HCT116 (cell line): ENCODE results near the gene LRIT2. TPM values are rescaled to one million over a fixed set of nuclear protein-coding genes. Genes with fewer than 3 reads are reported as not detected.

ENCODE experiments used
- ATAC-seq: fragments of 200-7000 bp; cut with Tn5 transposase; 2 replicates; pipeline ENCODE4 v1.9.1; 2020; ENCODE audit warnings: mild to moderate bottlenecking, moderate library complexity
- BruUV-seq: library from RNA; stranded (reverse); fragments of 400-500 nt; replicated peaks from 2 replicates; lab custom pipeline; 2021; lab: Mats Ljungman, UMichigan
- CTCF ChIA-PET: fragments of 300-600 bp; sonication (Branson Sonifier 250); formaldehyde crosslinking; loops from one replicate; lab custom pipeline; 2021; ENCODE audit warnings: antibody characterized with exemption; lab: Charles Lee
- POLR2A ChIA-PET: fragments of 300-600, 350-600 bp; sonication (Branson Sonifier 250); formaldehyde crosslinking; loops from one replicate; lab custom pipeline; 2021; ENCODE audit warnings: antibody characterized with exemption; lab: Charles Lee
- RAD21 ChIA-PET, 2 experiments: fragments of 300-600 bp; sonication (Branson Sonifier 250); formaldehyde crosslinking; loops; one replicate each; lab custom pipeline; 2023; ENCODE audit warnings: low total read pairs in 2 of 2; ENCODE audit not compliant: uncharacterized antibody in 2 of 2, unreplicated experiment in 2 of 2, low non-redundant PET in 1 of 2; lab: Charles Lee
- DNase-seq: peaks from one replicate; pipeline ENCODE4 v3.0.0-alpha.2; 2010; ENCODE audit warnings: low read depth, low spot score
- H2AFZ ChIP-seq: fragments of 200-600 bp; shearing (Covaris generic), sonication (generic); 2 replicates; pipeline ENCODE4 v1.6.1; 2017; ENCODE audit warnings: low read depth, mixed run types, mixed read lengths, antibody characterized with exemption, low read length; ENCODE audit not compliant: poor library complexity, severe bottlenecking
- H3K27ac ChIP-seq: 2 replicates; pipeline ENCODE4 v1.5.1; 2012; ENCODE audit warnings: low read depth, low read length
- H3K27me3 ChIP-seq: fragments of 200-600 bp; sonication (generic); 2 replicates; pipeline ENCODE4 v1.6.1; 2016; ENCODE audit warnings: mixed run types, low read length, mixed read lengths; ENCODE audit not compliant: insufficient read depth
- H3K36me3 ChIP-seq, 2 experiments: fragments of 200-500 bp in 1 of 2; fragments of 200-600 bp in 1 of 2; sonication (Bioruptor generic) in 1 of 2; sonication (generic) in 1 of 2; 2 replicates each; pipeline versions ENCODE4 v1.5.1 to v1.6.1; 2014 to 2016; ENCODE audit warnings: low read length in 2 of 2, inconsistent platforms in 1 of 2, mixed read lengths in 1 of 2, mixed run types in 1 of 2; ENCODE audit not compliant: insufficient read depth in 2 of 2, control insufficient read depth in 1 of 2
- H3K4me1 ChIP-seq, 2 experiments: fragments of 200-600 bp in 1 of 2; sonication (generic) in 1 of 2; 2 replicates each; pipeline versions ENCODE4 v1.5.1 to v1.6.1; 2012 to 2017; ENCODE audit warnings: low read length in 2 of 2, inconsistent platforms in 1 of 2, mild to moderate bottlenecking in 1 of 2, mixed read lengths in 1 of 2, mixed run types in 1 of 2, moderate library complexity in 1 of 2; ENCODE audit not compliant: insufficient read depth in 2 of 2, control insufficient read depth in 1 of 2
- H3K4me2 ChIP-seq: fragments of 200-600 bp; sonication (generic); 2 replicates; pipeline ENCODE4 v1.6.1; 2017; ENCODE audit warnings: mixed run types, low read length, mixed read lengths
- H3K4me3 ChIP-seq, 2 experiments: fragments of 200-600 bp in 1 of 2; sonication (generic) in 1 of 2; replicated peaks in 1 of 2; 2 replicates each; pipeline ENCODE4 v1.5.1; 2011 to 2016; ENCODE audit warnings: low read length in 2 of 2, control low read depth in 1 of 2, low read depth in 1 of 2, mild to moderate bottlenecking in 1 of 2, mixed read lengths in 1 of 2, mixed run types in 1 of 2
- H3K79me2 ChIP-seq: fragments of 200-600 bp; sonication (generic); 2 replicates; pipeline ENCODE4 v1.6.1; 2017; ENCODE audit warnings: mild to moderate bottlenecking, mixed run types, low read length, moderate library complexity, mixed read lengths; ENCODE audit not compliant: insufficient read depth
- H3K9ac ChIP-seq: fragments of 200-600 bp; sonication (generic); 2 replicates; pipeline ENCODE4 v1.6.1; 2016; ENCODE audit warnings: low read length, mixed read lengths
- H3K9me2 ChIP-seq: fragments of 200-600 bp; sonication (generic), shearing (Covaris generic); 2 replicates; pipeline ENCODE4 v1.6.1; 2017; ENCODE audit warnings: mixed run types, mild to moderate bottlenecking, moderate library complexity; ENCODE audit not compliant: insufficient read depth
- H3K9me3 ChIP-seq, 2 experiments: fragments of 200-500 bp in 1 of 2; fragments of 200-600 bp in 1 of 2; sonication (Bioruptor generic) in 1 of 2; sonication (generic) in 1 of 2; 2 replicates each; pipeline ENCODE4 v1.6.1; 2014 to 2017; ENCODE audit warnings: low read length in 2 of 2, mixed read lengths in 2 of 2, inconsistent platforms in 1 of 2, low read depth in 1 of 2, mild to moderate bottlenecking in 1 of 2, mixed run types in 1 of 2, moderate library complexity in 1 of 2; ENCODE audit not compliant: control insufficient read depth in 1 of 2, insufficient read depth in 1 of 2
- H4K20me1 ChIP-seq: fragments of 200-600 bp; sonication (generic), shearing (Covaris generic); 2 replicates; pipeline ENCODE4 v1.6.1; 2017; ENCODE audit warnings: mixed run types, mild to moderate bottlenecking, moderate library complexity; ENCODE audit not compliant: insufficient read depth
- CTCF ChIP-seq, 3 experiments: fragments of 200-600 bp in 1 of 3; sonication (generic) in 1 of 3; IDR thresholded peaks in 2 of 3; conservative IDR thresholded peaks in 1 of 3; 2 replicates each; pipeline ENCODE4 v1.5.1; 2012 to 2017; ENCODE audit warnings: low read depth in 2 of 3, low read length in 2 of 3, antibody characterized with exemption in 1 of 3, borderline replicate concordance in 1 of 3, control low read depth in 1 of 3, mild to moderate bottlenecking in 1 of 3, mixed read lengths in 1 of 3, mixed run types in 1 of 3, moderate library complexity in 1 of 3; ENCODE audit not compliant: insufficient read depth in 1 of 3
- EGR1 ChIP-seq: IDR thresholded peaks from 2 replicates; pipeline ENCODE4 v1.6.1; 2012; ENCODE audit warnings: low read depth
- ELF1 ChIP-seq: IDR thresholded peaks from 2 replicates; pipeline ENCODE4 v1.6.1; 2012; ENCODE audit warnings: low read depth, borderline replicate concordance
- EZH2 ChIP-seq: fragments of 200-600 bp; sonication (generic); IDR thresholded peaks from 2 replicates; pipeline ENCODE4 v1.6.1; 2017; ENCODE audit warnings: antibody characterized with exemption, mixed run types
- EZH2phosphoT487 ChIP-seq: fragments of 200-600 bp; IDR thresholded peaks from 2 replicates; pipeline ENCODE4 v1.6.1; 2018; ENCODE audit warnings: antibody characterized with exemption, borderline replicate concordance
- JUND ChIP-seq: IDR thresholded peaks from 2 replicates; pipeline ENCODE4 v1.6.1; 2012
- MAX ChIP-seq: IDR thresholded peaks from 2 replicates; pipeline ENCODE4 v1.6.1; 2012
- POLR2A ChIP-seq: IDR thresholded peaks from 2 replicates; pipeline ENCODE4 v1.7.0; 2011; ENCODE audit warnings: borderline replicate concordance; ENCODE audit not compliant: insufficient read depth, insufficient read length; ENCODE audit errors: extremely low read depth
- POLR2AphosphoS5 ChIP-seq: IDR thresholded peaks from 2 replicates; pipeline ENCODE4 v1.6.1; 2011; ENCODE audit warnings: mild to moderate bottlenecking, low read depth, low read length, moderate library complexity
- RAD21 ChIP-seq: IDR thresholded peaks from 2 replicates; pipeline ENCODE4 v1.6.1; 2012; ENCODE audit warnings: low read depth, mild to moderate bottlenecking
- REST ChIP-seq: IDR thresholded peaks from 2 replicates; pipeline ENCODE4 v1.6.1; 2012; ENCODE audit warnings: low read depth
- SIN3A ChIP-seq: IDR thresholded peaks from 2 replicates; pipeline ENCODE4 v1.6.1; 2012; ENCODE audit warnings: low read depth
- SP1 ChIP-seq: IDR thresholded peaks from 2 replicates; pipeline ENCODE4 v1.6.1; 2012; ENCODE audit warnings: low read depth
- SRF ChIP-seq: IDR thresholded peaks from 2 replicates; pipeline ENCODE4 v1.6.1; 2012; ENCODE audit warnings: low read depth
- TCF7L2 ChIP-seq: IDR thresholded peaks from 2 replicates; pipeline ENCODE4 v1.7.0; 2011; ENCODE audit warnings: borderline replicate concordance, inconsistent platforms; ENCODE audit not compliant: insufficient read depth, insufficient read length; ENCODE audit errors: extremely low read depth
- YY1 ChIP-seq: IDR thresholded peaks from 2 replicates; pipeline ENCODE4 v1.6.1; 2011; ENCODE audit warnings: low read length, low read depth, moderate library complexity, mild to moderate bottlenecking; ENCODE audit not compliant: insufficient replicate concordance; ENCODE audit errors: extremely low read depth
- ZBTB33 ChIP-seq: IDR thresholded peaks from 2 replicates; pipeline ENCODE4 v1.6.1; 2011; ENCODE audit warnings: mild to moderate bottlenecking, low read length, moderate library complexity; ENCODE audit not compliant: insufficient replicate concordance; ENCODE audit errors: extremely low read depth
- ZFX ChIP-seq: fragments of 450-650 bp; IDR thresholded peaks from 2 replicates; pipeline ENCODE4 v1.6.1; 2017
- ZNF274 ChIP-seq: fragments of 200-500 bp; sonication (Bioruptor generic); IDR thresholded peaks from 2 replicates; pipeline ENCODE4 v1.6.1; 2014; ENCODE audit warnings: mild to moderate bottlenecking, low read depth, low read length, inconsistent platforms
- intact Hi-C: fragments of 100-400 bp; cut with micrococcal nuclease; formaldehyde crosslinking; loops from 2 replicates; pipeline ENCODE4 v1.10.0; 2022
- total RNA-seq: library from RNA; stranded (reverse); gene quantifications from one replicate; pipeline ENCODE4 v1.2.1, GENCODE V29; 2021; ENCODE audit not compliant: unreplicated experiment

The LRIT2 gene
- total RNA-seq, 1 experiment from 2014 or later = not detected

GRCh38 chr10:84178160-84178609 lies 47.2 kb downstream of the LRIT2 start:
- Histone ChIP-seq H3K9ac (no peak overlapping the region), H3K9me3 (no peaks in the 10 kb centered on the region), H3K79me2 (no peaks in the 10 kb centered on the region), H3K9me2 (no peaks in the 10 kb centered on the region), H2AFZ (no peak overlapping the region), H3K27me3 (no peaks in the 10 kb centered on the region), H3K36me3 (no peaks in the 10 kb centered on the region), H3K4me1 (no peaks in the 10 kb centered on the region), H4K20me1 (no peaks in the 10 kb centered on the region), H3K27ac (no peak overlapping the region), H3K4me2 (no peak overlapping the region), H3K4me3 (no peak overlapping the region)
- POLR2A ChIA-PET = no interaction called here
- intact Hi-C loops = no loop called here
- CTCF ChIA-PET = no interaction called here
- RAD21 ChIA-PET = no interaction called here
- ATAC-seq (no peak), DNase-seq (no peak)
- BruUV-seq = no TSS peak
- TF ChIP-seq JUND (no peak), TCF7L2 (no peak), ZNF274 (no peak), POLR2AphosphoS5 (no peak), MAX (no peak), ZBTB33 (no peak), CTCF (IDR thresholded peaks at IDR 0.05 in 2 of 3, conservative IDR thresholded peaks at IDR 0.05 in 1 of 3; ENCODE audit: borderline replicate concordance in 1 of 3, insufficient read depth in 1 of 3, low read depth in 2 of 3, low read length in 2 of 3) (no peak), RAD21 (no peak), ZFX (no peak), SRF (no peak), EGR1 (no peak), EZH2phosphoT487 (no peak), EZH2 (no peak), SIN3A (no peak), SP1 (no peak), REST (no peak), POLR2A (no peak), YY1 (no peak), ELF1 (no peak)
